Naive thymus-derived CD4-positive, alpha-beta T cell (primary cell): ENCODE data around the gene EIF4A2. TPM values are rescaled to one million over a fixed set of nuclear protein-coding genes. Genes with fewer than 3 reads are reported as not detected.
"Not testable (repeated sequence)": the region's sequence is repeated elsewhere in the genome, so short reads cannot be mapped to it uniquely, and the experiment has no call there.

ENCODE experiments used
- ATAC-seq: fragments of 150-1000 bp; cut with Tn5 transposase; 2 replicates; pipeline ENCODE4 v1.10.0; 2021; ENCODE audit warnings: mild to moderate bottlenecking, moderate library complexity
- CTCF ChIA-PET: fragments of 350-600 bp; sonication (Branson Sonifier 250); formaldehyde crosslinking; loops from one replicate; lab custom pipeline; 2021; ENCODE audit warnings: antibody characterized with exemption; lab: Charles Lee
- POLR2A ChIA-PET: fragments of 350-600 bp; sonication (Branson Sonifier 250); formaldehyde crosslinking; loops from one replicate; lab custom pipeline; 2021; ENCODE audit warnings: antibody characterized with exemption, inconsistent platforms; lab: Charles Lee
- DNase-seq, 9 donors: peaks; one replicate each; pipeline versions ENCODE4 v3.0.0 to v3.0.0-alpha.2; 2020 to 2022; ENCODE audit warnings: mixed read lengths in 1 of 9
- H3K27ac ChIP-seq: one replicate; pipeline ENCODE4 v1.7.0; 2013; ENCODE audit warnings: mild to moderate bottlenecking, low read depth, low read length, moderate library complexity
- H3K27me3 ChIP-seq, 2 donors: one replicate each; pipeline ENCODE4 v1.7.0; 2013; ENCODE audit warnings: low read length in 2 of 2, mild to moderate bottlenecking in 2 of 2, moderate library complexity in 2 of 2; ENCODE audit not compliant: control insufficient read depth in 2 of 2, insufficient read depth in 2 of 2
- H3K36me3 ChIP-seq, 3 experiments: 1 replicate in 2 of 3; 2 replicates in 1 of 3; pipeline ENCODE4 v1.7.0; 2013; ENCODE audit warnings: low read length in 3 of 3, mild to moderate bottlenecking in 3 of 3, moderate library complexity in 1 of 3; ENCODE audit not compliant: insufficient read depth in 3 of 3, control insufficient read depth in 2 of 3
- H3K4me1 ChIP-seq, 2 donors: one replicate each; pipeline ENCODE4 v1.7.0; 2013; ENCODE audit warnings: low read length in 2 of 2, mild to moderate bottlenecking in 2 of 2, moderate library complexity in 1 of 2; ENCODE audit not compliant: control insufficient read depth in 2 of 2, insufficient read depth in 2 of 2
- H3K4me3 ChIP-seq: 2 replicates; pipeline ENCODE4 v1.7.0; 2013; ENCODE audit warnings: mild to moderate bottlenecking, low read length
- H3K9me3 ChIP-seq, 3 experiments: 1 replicate in 2 of 3; 2 replicates in 1 of 3; pipeline ENCODE4 v1.7.0; 2013; ENCODE audit warnings: low read length in 3 of 3; ENCODE audit not compliant: control insufficient read depth in 2 of 3
- H3K27ac Mint-ChIP-seq, 9 donors: one replicate each; pipeline ENCODE4 v1.8.0; 2020 to 2022; ENCODE audit warnings: mixed read lengths in 9 of 9, mild to moderate bottlenecking in 8 of 9, moderate library complexity in 5 of 9, inconsistent platforms in 2 of 9
- H3K27me3 Mint-ChIP-seq, 5 donors: one replicate each; pipeline ENCODE4 v1.8.0; 2021 to 2022; ENCODE audit warnings: mixed read lengths in 5 of 5, mild to moderate bottlenecking in 1 of 5
- H3K36me3 Mint-ChIP-seq, 5 donors: one replicate each; pipeline ENCODE4 v1.8.0; 2020 to 2022; ENCODE audit warnings: mixed read lengths in 5 of 5, mild to moderate bottlenecking in 3 of 5, inconsistent platforms in 1 of 5
- H3K4me1 Mint-ChIP-seq, 7 donors: one replicate each; pipeline ENCODE4 v1.8.0; 2020 to 2022; ENCODE audit warnings: mixed read lengths in 7 of 7, mild to moderate bottlenecking in 3 of 7, inconsistent platforms in 1 of 7
- H3K4me3 Mint-ChIP-seq, 10 donors: one replicate each; pipeline ENCODE4 v1.8.0; 2020 to 2022; ENCODE audit warnings: mild to moderate bottlenecking in 10 of 10, mixed read lengths in 10 of 10, moderate library complexity in 6 of 10, inconsistent platforms in 2 of 10
- H3K9me3 Mint-ChIP-seq, 11 donors: one replicate each; pipeline ENCODE4 v1.8.0; 2020 to 2022; ENCODE audit warnings: mixed read lengths in 11 of 11, mild to moderate bottlenecking in 4 of 11, inconsistent platforms in 1 of 11, moderate library complexity in 1 of 11
- intact Hi-C, 2 donors: fragments of 100-400 bp; cut with micrococcal nuclease; formaldehyde crosslinking; loops; one replicate each; pipeline ENCODE4 v1.15.1; 2023
- polyA plus RNA-seq, 2 donors: library from polyadenylated mRNA; unstranded; fragments of 300-500 nt; fragmentation: Illumina TruSeq; gene quantifications; one replicate each; pipeline ENCODE4 v1.2.3, GENCODE V29; 2021
- total RNA-seq, 6 experiments: library from RNA in 5 of 6; stranded (reverse) in 5 of 6; gene quantifications; 1 replicate in 5 of 6; 2 replicates in 1 of 6; pipeline ENCODE4 v1.2.3 and lab custom pipeline; 2021 to 2026

EIF4A2 gene
- total and polyA plus RNA-seq, 7 experiments from 2014 or later = 237 to 804 (median 626) TPM

- ChIA-PET POLR2A (interaction anchor here (1.4 to 2.7 kb wide), 3 partner anchors 11 to 15 kb away, joined by 4 to 30 read pairs (median 6); partner anchors contain the start of gene EIF4A2), CTCF (interaction anchor here (0.6 kb wide), 2 partner anchors 23 to 367 kb away, joined by 3 read pairs; no protein-coding TSS in a partner anchor)
- H3K36me3 ChIP-seq = peaks cover 0 to 36% (median 9%) of the 10 kb centered on the region in 3 experiments
- H3K4me1 ChIP-seq = peaks cover 0 to 2% of the 10 kb centered on the region in 2 donors
- H3K27me3 Mint-ChIP-seq = no peaks in the 10 kb centered on the region
- intact Hi-C loops = loop anchor here in 1 of 2 donors (2.0 kb wide), 1 partner anchor 14 kb away; no protein-coding TSS in a partner anchor
- peak overlapping the region in 2 of 9 donors; percentile 36 to 59 for H3K27ac Mint-ChIP-seq
- H3K9me3 ChIP-seq = no peaks in the 10 kb centered on the region
- peaks cover 6 to 31% (median 17%) of the 10 kb centered on the region in 7 donors for H3K4me1 Mint-ChIP-seq
- H3K36me3 Mint-ChIP-seq = peaks cover 4 to 32% (median 28%) of the 10 kb centered on the region in 5 donors
- H3K4me3 ChIP-seq = no peak overlapping the region
- no peak overlapping the region for H3K27ac ChIP-seq
- H3K9me3 Mint-ChIP-seq = no peaks in the 10 kb centered on the region
- no peak for DNase-seq
- ATAC-seq = no peak
- H3K4me3 Mint-ChIP-seq = no peak overlapping the region
- H3K27me3 ChIP-seq = no peaks in the 10 kb centered on the region
Observed at GRCh38 chr3:186798239-186798874, 15.0 kb downstream of the EIF4A2 start.

- peak; percentile 31 for ATAC-seq
- H3K27me3 ChIP-seq = no peaks in the 10 kb centered on the region
- H3K36me3 Mint-ChIP-seq = peaks cover 4 to 23% (median 20%) of the 10 kb centered on the region in 5 donors
- peaks cover 0 to 31% (median 0%) of the 10 kb centered on the region in 3 experiments for H3K36me3 ChIP-seq
- DNase-seq = no peak
- peaks cover 6 to 42% (median 22%) of the 10 kb centered on the region in 7 donors for H3K4me1 Mint-ChIP-seq
- H3K27ac Mint-ChIP-seq = peak overlapping the region in 2 of 9 donors; percentile 14 to 55
- no peaks in the 10 kb centered on the region for H3K9me3 ChIP-seq
- H3K27me3 Mint-ChIP-seq = no peaks in the 10 kb centered on the region
- H3K4me1 ChIP-seq = peaks cover 3 to 6% of the 10 kb centered on the region in 2 donors
- POLR2A ChIA-PET = interaction anchor here (0.7 to 1.5 kb wide), 4 partner anchors 10 to 139 kb away, joined by 3 to 8 read pairs (median 4); partner anchors contain the start of gene EIF4A2
- intact Hi-C loops = no loop called here
- no peak overlapping the region for H3K27ac ChIP-seq
- no peaks in the 10 kb centered on the region for H3K9me3 Mint-ChIP-seq
- no peak overlapping the region for H3K4me3 ChIP-seq
- peak overlapping the region in 1 of 10 donors; percentile 54 for H3K4me3 Mint-ChIP-seq
- CTCF ChIA-PET = interaction anchor here (1.0 kb wide), 1 partner anchor 183 kb away, joined by 3 read pairs; no protein-coding TSS in a partner anchor
Observed at GRCh38 chr3:186800285-186800684, 16.9 kb downstream of the EIF4A2 start.

DNA sequence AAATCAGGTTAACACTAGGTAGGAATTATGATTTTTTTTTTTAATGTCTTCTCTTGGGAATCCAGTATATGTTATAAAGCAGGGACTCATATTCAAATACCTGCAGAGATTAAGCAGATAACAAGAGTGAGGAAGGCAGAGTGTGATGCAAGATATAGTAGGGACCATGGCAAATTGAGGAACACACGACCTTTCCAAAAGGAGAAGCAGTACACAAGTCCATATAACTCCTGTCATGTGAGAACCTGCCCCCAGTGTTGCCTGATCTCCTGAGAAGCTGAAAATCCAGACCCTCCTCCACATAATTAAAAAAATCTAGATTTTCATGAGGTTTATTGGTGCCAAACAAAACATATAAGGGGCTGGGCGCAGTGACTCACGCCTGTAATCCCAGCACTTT lies 19.3 kb downstream of the EIF4A2 start:
- Mint-ChIP-seq H3K4me3 (no peak overlapping the region), H3K36me3 (peaks cover 4 to 21% (median 14%) of the 10 kb centered on the region in 5 donors), H3K9me3 (no peaks in the 10 kb centered on the region), H3K27ac (no peak overlapping the region), H3K4me1 (peaks cover 12 to 56% (median 36%) of the 10 kb centered on the region in 7 donors), H3K27me3 (no peaks in the 10 kb centered on the region)
- no peaks in the 10 kb centered on the region for H3K9me3 ChIP-seq
- ATAC-seq = no peak
- H3K27me3 ChIP-seq = no peaks in the 10 kb centered on the region
- H3K4me1 ChIP-seq = peaks cover 17 to 23% of the 10 kb centered on the region in 2 donors
- intact Hi-C loops = no loop called here
- no peak overlapping the region for H3K4me3 ChIP-seq
- DNase-seq = no peak
- H3K36me3 ChIP-seq = peaks cover 0 to 30% (median 0%) of the 10 kb centered on the region in 3 experiments
- no peak overlapping the region for H3K27ac ChIP-seq
- POLR2A ChIA-PET = interaction anchor here (0.6 to 9.3 kb wide), 3 partner anchors 19 to 190 kb away, joined by 6 to 121 read pairs (median 8); partner anchors contain the start of genes AHSG and EIF4A2
- CTCF ChIA-PET = no interaction called here

- H3K4me3 Mint-ChIP-seq, H3K27ac ChIP-seq, intact Hi-C loops, ATAC-seq, H3K9me3 ChIP-seq, H3K9me3 Mint-ChIP-seq, H3K27me3 Mint-ChIP-seq, H3K4me3 ChIP-seq, H3K27ac Mint-ChIP-seq, DNase-seq, H3K27me3 ChIP-seq: not testable (repeated sequence)
- Mint-ChIP-seq H3K4me1 (peaks cover 10 to 52% (median 33%) of the 10 kb centered on the region in 7 donors), H3K36me3 (peaks cover 4 to 18% (median 13%) of the 10 kb centered on the region in 5 donors)
- H3K36me3 ChIP-seq = peaks cover 0 to 24% (median 0%) of the 10 kb centered on the region in 3 experiments
- H3K4me1 ChIP-seq = peaks cover 17 to 23% of the 10 kb centered on the region in 2 donors
- ChIA-PET POLR2A (interaction anchor here (9.3 kb wide), 1 partner anchor 19 kb away, joined by 121 read pairs; the partner anchor contains the start of gene EIF4A2), CTCF (interaction anchor here (0.6 kb wide), 1 partner anchor 127 kb away, joined by 3 read pairs; the partner anchor contains the start of gene ST6GAL1)
Observed at GRCh38 chr3:186803447-186803846, 20.1 kb downstream of the EIF4A2 start.

DNA sequence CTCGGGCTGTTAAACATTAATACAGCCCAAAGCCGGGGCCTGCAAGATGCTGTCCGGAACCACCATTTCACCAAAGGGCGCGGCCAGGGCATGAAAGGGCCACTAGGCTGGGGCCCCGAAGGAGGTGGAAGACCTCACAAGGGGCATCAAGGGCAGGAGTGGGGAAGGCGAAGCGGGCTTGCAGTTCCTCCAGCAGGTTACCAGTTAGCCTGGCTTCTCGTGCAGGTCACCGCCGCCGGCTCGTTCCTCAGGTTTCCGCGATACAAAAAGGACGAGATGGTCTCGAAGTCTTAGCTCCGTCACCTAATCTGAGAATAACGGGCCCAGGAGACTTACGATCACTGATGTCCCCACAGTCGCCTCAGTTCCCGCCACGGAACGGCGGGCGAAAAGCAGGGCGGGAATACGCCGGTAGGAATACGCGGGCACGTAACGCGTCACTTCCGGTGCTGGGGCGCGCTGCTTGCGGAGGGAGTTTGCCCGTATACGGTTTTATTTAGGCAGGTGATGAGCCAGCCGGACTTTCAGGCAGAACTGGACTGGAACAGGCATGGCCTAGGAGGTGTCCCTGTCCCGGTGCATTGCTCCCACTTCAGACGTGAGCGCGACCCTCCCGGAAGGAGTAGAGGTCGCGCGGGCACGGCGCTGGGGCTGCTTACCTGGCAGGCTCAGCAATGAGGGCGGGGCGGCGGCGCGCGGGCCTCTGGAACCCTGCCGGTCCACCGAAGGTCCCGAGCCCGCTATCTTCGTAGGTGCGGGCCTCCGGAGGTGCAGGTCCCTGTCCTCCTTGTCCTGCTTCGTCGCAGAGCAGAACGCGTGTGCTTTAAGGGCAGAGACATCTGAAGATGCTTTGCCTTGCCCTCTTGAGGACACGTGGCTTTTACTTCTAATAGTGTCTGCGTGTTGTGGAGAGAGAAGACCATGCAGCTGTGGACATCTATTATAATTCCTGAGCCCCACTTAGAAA lies 23.0 kb downstream of the EIF4A2 start, which contains the start of gene RFC4:
TSS of gene RFC4 (minus strand) at position 394 of the 967 bp plus-strand sequence. CDS start 1,769 bp downstream, outside the sequence.
- Histone ChIP-seq H3K9me3 (no peaks in the 10 kb centered on the region), H3K4me3 (peak within 1 kb of the TSS; percentile 95), H3K27ac (peak within 1 kb of the TSS; percentile 86), H3K27me3 (no peaks in the 10 kb centered on the region), H3K36me3 (peaks cover 0 to 13% (median 0%) of the 10 kb centered on the region in 3 experiments), H3K4me1 (peaks cover 17 to 21% of the 10 kb centered on the region in 2 donors)
- Mint-ChIP-seq H3K27me3 (no peaks in the 10 kb centered on the region), H3K9me3 (no peaks in the 10 kb centered on the region), H3K27ac (peak within 1 kb of the TSS; percentile 84 to 97 (median 95)), H3K4me1 (peaks cover 5 to 38% (median 18%) of the 10 kb centered on the region in 7 donors), H3K36me3 (peaks cover 0 to 5% (median 3%) of the 10 kb centered on the region in 5 donors), H3K4me3 (peak within 1 kb of the TSS; percentile 89 to 97 (median 94))
- ChIA-PET CTCF (interaction anchor here (0.6 to 0.7 kb wide), 2 partner anchors 15 kb away, joined by 3 to 4 read pairs; no protein-coding TSS in a partner anchor), POLR2A (interaction anchor here (0.6 to 9.3 kb wide), 15 partner anchors 13 to 864 kb away, joined by 3 to 121 read pairs (median 4); partner anchors contain the start of gene EIF4A2)
- intact Hi-C loops = loop anchor here (1.0 to 5.0 kb wide), 9 partner anchors 21 to 864 kb away; partner anchors contain the start of genes DNAJB11 (in 2 of the 2), EIF4A2 (in 2 of the 2) and ETV5 (in 1 of the 2)
- peak; percentile 66 to 86 (median 82) for DNase-seq
- peak; percentile 91 for ATAC-seq
